Measurements from ENCODE around the gene SYT1.

Gene SYT1

GRCh38 chr12:78914859-78915331 is 50.3 kb downstream of the SYT1 start:
- Histone ChIP-seq H3K4me1 (ENCODE audit: control insufficient read depth, insufficient read depth, low read length) (peaks cover 11% of the 10 kb centered on the region), H3K9ac (ENCODE audit: low read depth, low read length) (no peak overlapping the region), H3K36me3 (ENCODE audit: control insufficient read depth, insufficient read depth, low read length) (no peaks in the 10 kb centered on the region), H3K27me3 (ENCODE audit: control insufficient read depth, insufficient read depth, low read length) (no peaks in the 10 kb centered on the region), H3K4me3 (ENCODE audit: low read depth, low read length) (no peak overlapping the region), H3K9me3 (ENCODE audit: control insufficient read depth, insufficient read depth, low read length) (no peaks in the 10 kb centered on the region)

GRCh38 chr12:78916845-78917480 is 52.4 kb downstream of the SYT1 start:
- H3K9me3 ChIP-seq (ENCODE audit: control insufficient read depth, insufficient read depth, low read length): no peaks in the 10 kb centered on the region
- no peaks in the 10 kb centered on the region for H3K36me3 ChIP-seq (ENCODE audit: control insufficient read depth, insufficient read depth, low read length)
- H3K4me1 ChIP-seq (ENCODE audit: control insufficient read depth, insufficient read depth, low read length): peaks cover 11% of the 10 kb centered on the region
- no peaks in the 10 kb centered on the region for H3K27me3 ChIP-seq (ENCODE audit: control insufficient read depth, insufficient read depth, low read length)
- no peak overlapping the region for H3K9ac ChIP-seq (ENCODE audit: low read depth, low read length)
- no peak overlapping the region for H3K4me3 ChIP-seq (ENCODE audit: low read depth, low read length)

GRCh38 chr12:78917513-78917912 is 52.9 kb downstream of the SYT1 start:
- H3K36me3 ChIP-seq (ENCODE audit: control insufficient read depth, insufficient read depth, low read length): no peaks in the 10 kb centered on the region
- H3K27me3 ChIP-seq (ENCODE audit: control insufficient read depth, insufficient read depth, low read length): no peaks in the 10 kb centered on the region
- H3K4me3 ChIP-seq (ENCODE audit: low read depth, low read length): no peak overlapping the region
- no peaks in the 10 kb centered on the region for H3K9me3 ChIP-seq (ENCODE audit: control insufficient read depth, insufficient read depth, low read length)
- no peak overlapping the region for H3K9ac ChIP-seq (ENCODE audit: low read depth, low read length)
- peaks cover 11% of the 10 kb centered on the region for H3K4me1 ChIP-seq (ENCODE audit: control insufficient read depth, insufficient read depth, low read length)

GRCh38 chr12:78918268-78918667 is 53.7 kb downstream of the SYT1 start:
- H3K4me1 ChIP-seq (ENCODE audit: control insufficient read depth, insufficient read depth, low read length): peaks cover 11% of the 10 kb centered on the region
- H3K36me3 ChIP-seq (ENCODE audit: control insufficient read depth, insufficient read depth, low read length): no peaks in the 10 kb centered on the region
- H3K9me3 ChIP-seq (ENCODE audit: control insufficient read depth, insufficient read depth, low read length): no peaks in the 10 kb centered on the region
- no peaks in the 10 kb centered on the region for H3K27me3 ChIP-seq (ENCODE audit: control insufficient read depth, insufficient read depth, low read length)
- no peak overlapping the region for H3K4me3 ChIP-seq (ENCODE audit: low read depth, low read length)
- no peak overlapping the region for H3K9ac ChIP-seq (ENCODE audit: low read depth, low read length)

GRCh38 chr12:78928200-78929074 is 63.9 kb downstream of the SYT1 start:
- Histone ChIP-seq H3K9ac (ENCODE audit: low read depth, low read length) (no peak overlapping the region), H3K9me3 (ENCODE audit: control insufficient read depth, insufficient read depth, low read length) (no peaks in the 10 kb centered on the region), H3K4me3 (ENCODE audit: low read depth, low read length) (no peak overlapping the region), H3K36me3 (ENCODE audit: control insufficient read depth, insufficient read depth, low read length) (no peaks in the 10 kb centered on the region), H3K27me3 (ENCODE audit: control insufficient read depth, insufficient read depth, low read length) (no peaks in the 10 kb centered on the region), H3K4me1 (ENCODE audit: control insufficient read depth, insufficient read depth, low read length) (no peaks in the 10 kb centered on the region)

GRCh38 chr12:78929075-78929418 is 64.5 kb downstream of the SYT1 start:
- no peaks in the 10 kb centered on the region for H3K4me1 ChIP-seq (ENCODE audit: control insufficient read depth, insufficient read depth, low read length)
- H3K9ac ChIP-seq (ENCODE audit: low read depth, low read length): no peak overlapping the region
- no peaks in the 10 kb centered on the region for H3K27me3 ChIP-seq (ENCODE audit: control insufficient read depth, insufficient read depth, low read length)
- no peak overlapping the region for H3K4me3 ChIP-seq (ENCODE audit: low read depth, low read length)
- H3K9me3 ChIP-seq (ENCODE audit: control insufficient read depth, insufficient read depth, low read length): no peaks in the 10 kb centered on the region
- no peaks in the 10 kb centered on the region for H3K36me3 ChIP-seq (ENCODE audit: control insufficient read depth, insufficient read depth, low read length)

GRCh38 chr12:78931466-78931990 is 67.0 kb downstream of the SYT1 start:
- Histone ChIP-seq H3K4me1 (ENCODE audit: control insufficient read depth, insufficient read depth, low read length) (no peaks in the 10 kb centered on the region), H3K9me3 (ENCODE audit: control insufficient read depth, insufficient read depth, low read length) (no peaks in the 10 kb centered on the region), H3K4me3 (ENCODE audit: low read depth, low read length) (no peak overlapping the region), H3K27me3 (ENCODE audit: control insufficient read depth, insufficient read depth, low read length) (no peaks in the 10 kb centered on the region), H3K9ac (ENCODE audit: low read depth, low read length) (no peak overlapping the region), H3K36me3 (ENCODE audit: control insufficient read depth, insufficient read depth, low read length) (no peaks in the 10 kb centered on the region)

- Histone ChIP-seq H3K9me3 (ENCODE audit: control insufficient read depth, insufficient read depth, low read length) (no peaks in the 10 kb centered on the region), H3K36me3 (ENCODE audit: control insufficient read depth, insufficient read depth, low read length) (no peaks in the 10 kb centered on the region), H3K27me3 (ENCODE audit: control insufficient read depth, insufficient read depth, low read length) (no peaks in the 10 kb centered on the region), H3K4me3 (ENCODE audit: low read depth, low read length) (no peak overlapping the region), H3K4me1 (ENCODE audit: control insufficient read depth, insufficient read depth, low read length) (no peaks in the 10 kb centered on the region), H3K9ac (ENCODE audit: low read depth, low read length) (no peak overlapping the region)
Measured at GRCh38 chr12:78933014-78933413, 68.4 kb downstream of the SYT1 start.

- H3K4me1 ChIP-seq (ENCODE audit: control insufficient read depth, insufficient read depth, low read length): no peaks in the 10 kb centered on the region
- no peaks in the 10 kb centered on the region for H3K36me3 ChIP-seq (ENCODE audit: control insufficient read depth, insufficient read depth, low read length)
- H3K9me3 ChIP-seq (ENCODE audit: control insufficient read depth, insufficient read depth, low read length): no peaks in the 10 kb centered on the region
- H3K4me3 ChIP-seq (ENCODE audit: low read depth, low read length): no peak overlapping the region
- no peak overlapping the region for H3K9ac ChIP-seq (ENCODE audit: low read depth, low read length)
- no peaks in the 10 kb centered on the region for H3K27me3 ChIP-seq (ENCODE audit: control insufficient read depth, insufficient read depth, low read length)
Measured at GRCh38 chr12:78938341-78939084, 73.9 kb downstream of the SYT1 start.

- H3K4me3 ChIP-seq (ENCODE audit: low read depth, low read length): no peak overlapping the region
- H3K4me1 ChIP-seq (ENCODE audit: control insufficient read depth, insufficient read depth, low read length): no peaks in the 10 kb centered on the region
- no peaks in the 10 kb centered on the region for H3K27me3 ChIP-seq (ENCODE audit: control insufficient read depth, insufficient read depth, low read length)
- H3K36me3 ChIP-seq (ENCODE audit: control insufficient read depth, insufficient read depth, low read length): no peaks in the 10 kb centered on the region
- no peaks in the 10 kb centered on the region for H3K9me3 ChIP-seq (ENCODE audit: control insufficient read depth, insufficient read depth, low read length)
- H3K9ac ChIP-seq (ENCODE audit: low read depth, low read length): no peak overlapping the region
Measured at GRCh38 chr12:78949532-78949931, 85.0 kb downstream of the SYT1 start.

GRCh38 chr12:78951803-78952551 is 87.4 kb downstream of the SYT1 start:
- Histone ChIP-seq H3K4me1 (ENCODE audit: control insufficient read depth, insufficient read depth, low read length) (no peaks in the 10 kb centered on the region), H3K4me3 (ENCODE audit: low read depth, low read length) (no peak overlapping the region), H3K27me3 (ENCODE audit: control insufficient read depth, insufficient read depth, low read length) (no peaks in the 10 kb centered on the region), H3K9ac (ENCODE audit: low read depth, low read length) (no peak overlapping the region), H3K36me3 (ENCODE audit: control insufficient read depth, insufficient read depth, low read length) (no peaks in the 10 kb centered on the region), H3K9me3 (ENCODE audit: control insufficient read depth, insufficient read depth, low read length) (no peaks in the 10 kb centered on the region)

Data from iPS-15b (cell line).